ENCODE data around the gene STOX2. TPM values are rescaled to one million over a fixed set of nuclear protein-coding genes. Genes with fewer than 3 reads are reported as not detected.
A peak's percentile ranks its signal among the peaks of the same experiment; 100 is the strongest.

STOX2 gene, protein sequence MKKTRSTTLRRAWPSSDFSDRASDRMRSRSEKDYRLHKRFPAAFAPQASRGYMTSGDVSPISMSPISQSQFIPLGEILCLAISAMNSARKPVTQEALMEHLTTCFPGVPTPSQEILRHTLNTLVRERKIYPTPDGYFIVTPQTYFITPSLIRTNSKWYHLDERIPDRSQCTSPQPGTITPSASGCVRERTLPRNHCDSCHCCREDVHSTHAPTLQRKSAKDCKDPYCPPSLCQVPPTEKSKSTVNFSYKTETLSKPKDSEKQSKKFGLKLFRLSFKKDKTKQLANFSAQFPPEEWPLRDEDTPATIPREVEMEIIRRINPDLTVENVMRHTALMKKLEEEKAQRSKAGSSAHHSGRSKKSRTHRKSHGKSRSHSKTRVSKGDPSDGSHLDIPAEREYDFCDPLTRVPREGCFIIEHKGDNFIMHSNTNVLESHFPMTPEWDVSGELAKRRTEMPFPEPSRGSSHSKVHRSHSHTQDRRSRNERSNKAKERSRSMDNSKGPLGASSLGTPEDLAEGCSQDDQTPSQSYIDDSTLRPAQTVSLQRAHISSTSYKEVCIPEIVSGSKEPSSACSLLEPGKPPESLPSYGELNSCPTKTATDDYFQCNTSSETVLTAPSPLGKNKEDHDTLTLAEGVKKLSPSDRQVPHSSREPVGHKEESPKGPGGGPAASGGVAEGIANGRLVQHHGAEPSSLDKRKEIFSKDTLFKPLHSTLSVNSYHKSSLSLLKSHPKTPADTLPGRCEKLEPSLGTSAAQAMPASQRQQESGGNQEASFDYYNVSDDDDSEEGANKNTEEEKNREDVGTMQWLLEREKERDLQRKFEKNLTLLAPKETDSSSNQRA (N-terminal part only)
- not detected for total RNA-seq

GRCh38 chr4:183905081-183905592, at the start of gene STOX2:
TSS of gene STOX2 (plus strand) at chr4:183905307. CDS start at chr4:183906791, 1,484 bp downstream.
- peaks cover 69% of the 10 kb centered on the region for H3K27me3 Mint-ChIP-seq
- peak; percentile 35 for DNase-seq
- no peak within 1 kb of the TSS for H3K27ac Mint-ChIP-seq
- H3K36me3 Mint-ChIP-seq = no peaks in the 10 kb centered on the region
- POLR2A ChIA-PET = no interaction called here
- H3K4me3 Mint-ChIP-seq = peak within 1 kb of the TSS; percentile 41
- ATAC-seq (ENCODE audit: low read depth) = peak; percentile 36
- H3K9me3 Mint-ChIP-seq = no peaks in the 10 kb centered on the region
- H3K4me1 Mint-ChIP-seq = no peaks in the 10 kb centered on the region

DNA sequence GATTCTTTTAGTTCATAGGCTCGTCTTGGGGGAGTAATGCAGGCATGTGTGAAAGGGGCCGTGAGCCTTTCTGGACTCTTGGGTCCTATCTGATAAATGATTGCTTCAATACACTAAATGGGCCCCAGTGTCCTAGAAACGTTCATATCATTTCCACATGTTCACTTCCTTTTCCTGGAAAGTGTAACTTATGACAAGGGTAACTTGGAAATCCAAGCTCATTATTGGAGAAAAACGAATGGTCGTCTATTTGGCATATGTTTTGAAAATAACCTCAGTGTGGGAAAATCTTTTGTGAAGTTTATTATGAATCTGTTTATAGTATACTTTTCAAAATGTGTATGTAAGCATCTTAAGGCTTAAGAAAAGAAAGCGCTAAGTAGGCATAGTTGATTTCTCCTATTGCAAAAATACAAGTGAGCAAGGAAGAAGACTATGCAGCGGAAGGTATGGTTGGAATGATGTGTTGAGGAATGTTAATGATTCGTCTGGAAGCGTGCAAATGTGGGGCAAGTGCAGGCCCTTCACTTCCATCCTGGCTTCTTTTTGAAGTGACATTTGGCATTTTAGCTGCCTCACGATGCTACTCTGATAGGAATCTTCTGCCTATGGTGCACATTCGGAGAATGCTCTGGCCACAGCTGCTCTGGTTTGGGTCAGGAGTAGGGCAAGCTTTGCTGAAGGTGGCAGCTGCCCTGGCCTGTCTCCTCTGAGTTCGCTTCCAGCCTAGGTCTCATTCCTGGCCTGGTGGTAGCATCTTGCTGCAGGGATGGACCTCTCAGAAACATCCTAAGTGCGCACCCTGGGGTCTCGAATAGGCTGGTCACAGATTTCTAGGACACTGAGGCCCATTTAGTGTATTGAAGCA, 49.5 kb upstream of the STOX2 start:
- DNase-seq (no peak), ATAC-seq (ENCODE audit: low read depth) (no peak)
- POLR2A ChIA-PET = no interaction called here
- no peak overlapping the region for H3K27ac Mint-ChIP-seq
- no peak overlapping the region for H3K4me3 Mint-ChIP-seq
- H3K4me1 Mint-ChIP-seq = no peaks in the 10 kb centered on the region
- no peaks in the 10 kb centered on the region for H3K36me3 Mint-ChIP-seq
- no peaks in the 10 kb centered on the region for H3K9me3 Mint-ChIP-seq
- peaks cover 4% of the 10 kb centered on the region for H3K27me3 Mint-ChIP-seq

GRCh38 chr4:183857040-183857439, 48.1 kb upstream of the STOX2 start:
- H3K4me3 Mint-ChIP-seq = no peak overlapping the region
- DNase-seq (no peak), ATAC-seq (ENCODE audit: low read depth) (no peak)
- H3K36me3 Mint-ChIP-seq = no peaks in the 10 kb centered on the region
- no peaks in the 10 kb centered on the region for H3K4me1 Mint-ChIP-seq
- H3K9me3 Mint-ChIP-seq = no peaks in the 10 kb centered on the region
- peaks cover 4% of the 10 kb centered on the region for H3K27me3 Mint-ChIP-seq
- POLR2A ChIA-PET = no interaction called here
- no peak overlapping the region for H3K27ac Mint-ChIP-seq

DNA sequence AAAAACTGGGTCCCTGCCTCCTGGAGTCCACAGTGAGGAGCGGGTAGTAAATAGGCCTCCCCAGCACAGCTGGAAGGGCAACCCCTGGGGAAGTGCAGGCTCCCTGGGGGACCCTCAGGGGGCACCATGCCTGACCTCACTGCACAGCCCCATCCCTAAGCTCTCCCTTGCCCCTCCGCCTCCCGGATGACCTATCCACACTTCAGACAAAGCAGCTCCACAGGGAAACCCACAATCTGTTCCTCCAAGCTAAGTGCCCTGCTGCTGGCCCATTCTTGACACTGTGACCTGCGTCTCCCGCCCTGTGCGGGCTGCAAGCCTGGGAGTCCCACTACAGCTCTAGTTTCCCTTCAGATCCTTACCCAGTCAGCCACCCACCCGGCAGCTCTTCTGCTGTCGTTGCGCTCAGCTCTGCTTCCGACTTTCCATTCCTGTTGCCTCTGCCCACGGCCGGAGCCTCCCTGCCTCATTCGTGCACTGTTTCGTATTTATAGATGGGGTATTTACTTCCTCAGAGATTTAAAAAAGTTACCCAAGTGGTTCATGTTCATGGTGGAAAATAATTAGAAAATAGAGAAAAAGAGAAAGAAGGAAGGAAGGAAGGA, 47.0 kb upstream of the STOX2 start:
- no peaks in the 10 kb centered on the region for H3K36me3 Mint-ChIP-seq
- POLR2A ChIA-PET = no interaction called here
- no peaks in the 10 kb centered on the region for H3K9me3 Mint-ChIP-seq
- DNase-seq = no peak
- H3K4me3 Mint-ChIP-seq = no peak overlapping the region
- no peaks in the 10 kb centered on the region for H3K4me1 Mint-ChIP-seq
- peaks cover 4% of the 10 kb centered on the region for H3K27me3 Mint-ChIP-seq
- H3K27ac Mint-ChIP-seq = no peak overlapping the region
- no peak for ATAC-seq (ENCODE audit: low read depth)

- no peak for ATAC-seq (ENCODE audit: low read depth)
- Mint-ChIP-seq H3K36me3 (no peaks in the 10 kb centered on the region), H3K9me3 (no peaks in the 10 kb centered on the region), H3K27me3 (peaks cover 5% of the 10 kb centered on the region), H3K27ac (no peak overlapping the region), H3K4me1 (no peaks in the 10 kb centered on the region), H3K4me3 (no peak overlapping the region)
- POLR2A ChIA-PET = no interaction called here
- no peak for DNase-seq
These were observed 45.0 kb upstream of the STOX2 start for GRCh38 chr4:183860119-183860518.

DNA sequence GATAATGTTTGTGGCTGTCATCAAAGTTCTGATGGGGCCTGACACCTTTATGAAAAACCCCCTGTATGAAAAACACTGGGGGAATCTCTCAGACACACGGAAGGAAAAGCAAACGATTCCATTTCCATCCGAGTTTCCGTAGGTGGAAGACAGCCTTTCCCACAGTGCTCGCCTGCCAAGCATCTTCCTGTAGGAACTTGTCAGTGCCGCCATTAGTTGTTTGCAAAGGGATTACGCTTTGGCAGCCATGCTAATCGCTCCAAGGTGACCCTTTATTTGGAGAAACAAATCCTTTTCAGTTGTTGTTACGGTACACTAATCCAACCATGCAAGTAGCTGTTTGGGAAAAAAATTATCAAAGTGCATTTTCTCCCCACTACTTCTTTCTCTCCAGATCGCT, 44.4 kb upstream of the STOX2 start:
- Mint-ChIP-seq H3K9me3 (no peaks in the 10 kb centered on the region), H3K4me1 (no peaks in the 10 kb centered on the region), H3K27me3 (peaks cover 5% of the 10 kb centered on the region), H3K36me3 (no peaks in the 10 kb centered on the region), H3K27ac (no peak overlapping the region), H3K4me3 (no peak overlapping the region)
- POLR2A ChIA-PET = no interaction called here
- no peak for ATAC-seq (ENCODE audit: low read depth)
- DNase-seq = no peak

GRCh38 chr4:183861426-183861825, 43.7 kb upstream of the STOX2 start:
- Mint-ChIP-seq H3K27me3 (peaks cover 9% of the 10 kb centered on the region), H3K4me1 (no peaks in the 10 kb centered on the region), H3K4me3 (no peak overlapping the region), H3K36me3 (no peaks in the 10 kb centered on the region), H3K9me3 (no peaks in the 10 kb centered on the region), H3K27ac (no peak overlapping the region)
- no peak for DNase-seq
- POLR2A ChIA-PET = no interaction called here
- ATAC-seq (ENCODE audit: low read depth) = no peak

DNA sequence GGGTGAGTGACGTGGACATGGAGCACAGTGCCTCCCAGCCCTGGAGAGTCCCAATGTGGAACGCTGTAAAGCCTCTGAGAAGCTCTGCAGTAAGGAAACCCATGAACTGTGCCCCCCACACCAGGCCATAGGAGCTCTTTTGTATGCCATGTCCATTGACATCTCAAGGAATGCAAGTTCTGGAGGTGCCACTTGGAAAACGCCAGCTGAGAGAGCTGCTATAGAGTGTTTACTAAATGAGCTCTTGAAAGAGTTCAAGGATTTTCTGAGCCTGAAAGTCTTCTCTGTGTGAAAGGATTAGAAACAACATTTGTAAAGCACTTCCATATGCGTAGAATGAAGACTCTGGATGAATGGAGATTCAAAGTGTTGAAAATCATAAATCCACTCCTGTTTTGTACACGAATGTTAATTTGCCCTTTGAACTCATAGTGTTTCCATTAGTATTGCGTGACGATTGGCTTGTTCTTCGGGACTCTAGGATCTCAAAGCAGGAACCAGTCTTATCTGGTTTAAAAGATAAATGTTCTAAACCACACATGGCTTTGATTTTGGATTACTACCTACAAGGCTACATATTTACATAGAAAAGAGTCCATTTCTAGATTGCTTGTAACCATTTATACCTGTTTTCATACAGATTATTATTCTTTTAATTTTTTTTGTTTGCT, 41.8 kb upstream of the STOX2 start:
- no peak overlapping the region for H3K27ac Mint-ChIP-seq

GRCh38 chr4:183867247-183867646, 37.9 kb upstream of the STOX2 start:
- Mint-ChIP-seq H3K27me3 (peaks cover 12% of the 10 kb centered on the region), H3K9me3 (no peaks in the 10 kb centered on the region), H3K4me1 (no peaks in the 10 kb centered on the region), H3K36me3 (no peaks in the 10 kb centered on the region), H3K4me3 (no peak overlapping the region), H3K27ac (no peak overlapping the region)
- ATAC-seq (ENCODE audit: low read depth) (no peak), DNase-seq (no peak)
- POLR2A ChIA-PET = no interaction called here

More for the DNA sequence above, 41.8 kb upstream of the STOX2 start:
- Mint-ChIP-seq H3K4me1 (no peaks in the 10 kb centered on the region), H3K9me3 (no peaks in the 10 kb centered on the region), H3K27me3 (peaks cover 7% of the 10 kb centered on the region), H3K4me3 (no peak overlapping the region), H3K36me3 (no peaks in the 10 kb centered on the region)
- DNase-seq = no peak
- no peak for ATAC-seq (ENCODE audit: low read depth)
- POLR2A ChIA-PET = no interaction called here

GRCh38 chr4:183870997-183871396, 34.1 kb upstream of the STOX2 start:
- DNase-seq = no peak
- no peak overlapping the region for H3K27ac Mint-ChIP-seq
- no peaks in the 10 kb centered on the region for H3K36me3 Mint-ChIP-seq
- no peaks in the 10 kb centered on the region for H3K4me1 Mint-ChIP-seq
- ATAC-seq (ENCODE audit: low read depth) = no peak
- H3K27me3 Mint-ChIP-seq = peaks cover 11% of the 10 kb centered on the region
- no peak overlapping the region for H3K4me3 Mint-ChIP-seq
- POLR2A ChIA-PET = no interaction called here
- H3K9me3 Mint-ChIP-seq = no peaks in the 10 kb centered on the region

DNA sequence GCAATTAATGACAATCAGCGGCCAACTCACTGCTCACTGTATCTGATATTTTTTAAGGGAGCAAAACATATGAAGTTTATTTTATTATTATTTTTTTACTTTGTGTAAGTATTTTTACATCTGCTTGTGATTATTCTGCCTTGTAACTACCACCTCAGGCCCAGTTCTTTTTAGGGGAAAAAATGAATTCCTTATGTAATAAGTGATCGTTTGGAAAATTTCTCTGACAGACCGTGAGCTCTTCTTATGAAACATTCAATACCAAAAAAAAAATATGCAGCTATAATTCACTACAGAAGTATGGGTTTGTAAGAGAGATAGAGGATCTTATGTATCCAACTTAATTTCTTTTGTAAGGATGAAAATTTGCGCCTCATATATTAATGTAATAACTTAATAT, 33.5 kb upstream of the STOX2 start:
- Mint-ChIP-seq H3K4me1 (no peaks in the 10 kb centered on the region), H3K36me3 (no peaks in the 10 kb centered on the region), H3K27ac (no peak overlapping the region), H3K9me3 (no peaks in the 10 kb centered on the region), H3K4me3 (no peak overlapping the region), H3K27me3 (peaks cover 6% of the 10 kb centered on the region)
- ATAC-seq (ENCODE audit: low read depth) = no peak
- POLR2A ChIA-PET = no interaction called here
- DNase-seq = no peak

DNA sequence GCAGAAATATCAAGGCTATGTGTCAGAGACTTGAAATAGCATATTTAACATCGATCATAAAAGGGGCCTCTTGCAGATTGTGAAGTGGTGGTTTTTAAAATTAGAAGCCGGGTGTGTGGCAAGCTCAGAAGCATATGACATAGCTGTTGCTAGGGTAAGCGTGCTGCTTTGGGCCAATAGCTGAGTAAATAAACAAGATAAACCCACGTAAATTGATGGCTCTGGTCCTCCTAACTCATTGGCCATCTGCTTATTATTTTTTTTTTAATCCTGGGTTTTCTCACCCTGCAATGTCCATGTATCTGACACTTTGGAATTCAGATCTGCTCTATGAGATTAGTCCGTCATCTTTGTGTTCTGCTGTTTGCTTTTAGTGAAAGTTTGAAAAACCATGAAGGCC, 32.6 kb upstream of the STOX2 start:
- Mint-ChIP-seq H3K27ac (no peak overlapping the region), H3K4me3 (no peak overlapping the region), H3K27me3 (peaks cover 6% of the 10 kb centered on the region), H3K36me3 (no peaks in the 10 kb centered on the region), H3K9me3 (no peaks in the 10 kb centered on the region), H3K4me1 (no peaks in the 10 kb centered on the region)
- POLR2A ChIA-PET = no interaction called here
- ATAC-seq (ENCODE audit: low read depth) (no peak), DNase-seq (no peak)
